HG02798 (cell line): ENCODE data around the gene R3HDM4.

Experiments used
- ATAC-seq: cut with Tn5 transposase; IDR thresholded peaks from one replicate; pipeline ENCODE4 v1.9.1; 2021; ENCODE audit warnings: mild to moderate bottlenecking; ENCODE audit not compliant: unreplicated experiment, poor library complexity

Gene R3HDM4

DNA sequence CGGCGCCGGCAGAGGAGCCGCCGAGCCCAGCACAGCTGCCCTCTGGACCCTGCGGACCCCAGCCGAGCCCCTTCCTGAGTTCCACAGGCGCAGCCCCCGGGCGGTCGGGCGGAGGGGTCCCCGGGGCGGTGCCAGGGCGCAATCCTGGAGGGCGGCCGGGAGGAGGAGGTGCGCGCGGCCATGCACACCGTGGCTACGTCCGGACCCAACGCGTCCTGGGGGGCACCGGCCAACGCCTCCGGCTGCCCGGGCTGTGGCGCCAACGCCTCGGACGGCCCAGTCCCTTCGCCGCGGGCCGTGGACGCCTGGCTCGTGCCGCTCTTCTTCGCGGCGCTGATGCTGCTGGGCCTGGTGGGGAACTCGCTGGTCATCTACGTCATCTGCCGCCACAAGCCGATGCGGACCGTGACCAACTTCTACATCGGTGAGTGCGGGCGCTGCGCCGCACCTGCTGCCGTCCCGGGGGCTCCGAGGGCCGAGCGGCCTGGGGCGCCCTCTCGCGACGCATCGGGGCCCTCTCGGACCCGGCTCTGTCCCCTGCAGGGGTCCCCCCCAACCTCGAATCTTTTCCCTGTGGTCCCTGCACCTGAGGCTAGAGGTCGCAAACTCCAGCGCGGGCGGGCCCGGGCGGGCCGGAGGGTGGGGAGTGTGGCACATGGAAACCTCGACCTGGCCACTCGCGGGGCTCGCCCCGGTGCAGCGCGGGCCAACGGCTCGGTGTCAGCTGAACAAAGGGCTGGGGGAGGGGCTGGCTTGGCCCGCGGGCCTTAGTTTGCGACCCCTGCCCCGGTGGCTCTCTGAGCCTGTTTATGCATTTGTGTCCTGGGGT lies 4.5 kb upstream of the R3HDM4 start, which contains the start of gene KISS1R:
Gene KISS1R (plus strand): TSS at position 11 of the 829 bp plus-strand sequence. CDS start 170 bp downstream, at position 181.
- no peak for ATAC-seq

DNA sequence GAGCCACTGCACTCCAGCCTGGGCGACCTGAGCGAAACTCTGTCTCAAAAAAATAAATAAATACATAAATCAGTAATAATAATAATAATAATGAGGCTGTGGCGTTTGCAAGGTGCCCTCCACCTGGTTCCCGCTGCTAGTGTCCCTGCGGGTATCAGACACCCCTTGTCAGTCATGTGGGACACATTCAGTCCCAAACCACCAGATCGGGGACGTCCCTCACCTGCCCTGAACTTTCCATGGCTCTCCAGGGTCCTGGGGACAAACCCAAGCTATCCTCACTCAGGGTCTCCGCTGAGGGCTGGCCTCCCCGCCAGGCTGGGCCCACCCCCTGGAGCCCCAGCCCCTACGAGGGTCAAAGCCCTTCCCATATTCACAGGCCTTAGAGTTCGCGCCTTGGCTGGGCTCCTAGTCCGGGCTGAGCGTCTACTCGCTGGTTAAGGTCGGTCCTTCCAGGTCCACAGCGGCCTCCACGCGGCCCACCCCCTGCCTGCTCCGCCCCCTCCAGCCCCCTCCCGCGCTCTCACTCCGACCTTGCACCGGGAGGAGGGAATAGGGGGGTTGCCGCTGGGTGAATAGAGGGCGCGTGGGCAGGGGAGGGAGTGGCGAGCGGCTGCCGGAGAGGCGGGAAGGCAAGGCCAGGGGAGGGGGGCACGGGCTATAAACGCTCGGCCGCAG lies 3.8 kb upstream of the R3HDM4 start:
- no peak for ATAC-seq

DNA sequence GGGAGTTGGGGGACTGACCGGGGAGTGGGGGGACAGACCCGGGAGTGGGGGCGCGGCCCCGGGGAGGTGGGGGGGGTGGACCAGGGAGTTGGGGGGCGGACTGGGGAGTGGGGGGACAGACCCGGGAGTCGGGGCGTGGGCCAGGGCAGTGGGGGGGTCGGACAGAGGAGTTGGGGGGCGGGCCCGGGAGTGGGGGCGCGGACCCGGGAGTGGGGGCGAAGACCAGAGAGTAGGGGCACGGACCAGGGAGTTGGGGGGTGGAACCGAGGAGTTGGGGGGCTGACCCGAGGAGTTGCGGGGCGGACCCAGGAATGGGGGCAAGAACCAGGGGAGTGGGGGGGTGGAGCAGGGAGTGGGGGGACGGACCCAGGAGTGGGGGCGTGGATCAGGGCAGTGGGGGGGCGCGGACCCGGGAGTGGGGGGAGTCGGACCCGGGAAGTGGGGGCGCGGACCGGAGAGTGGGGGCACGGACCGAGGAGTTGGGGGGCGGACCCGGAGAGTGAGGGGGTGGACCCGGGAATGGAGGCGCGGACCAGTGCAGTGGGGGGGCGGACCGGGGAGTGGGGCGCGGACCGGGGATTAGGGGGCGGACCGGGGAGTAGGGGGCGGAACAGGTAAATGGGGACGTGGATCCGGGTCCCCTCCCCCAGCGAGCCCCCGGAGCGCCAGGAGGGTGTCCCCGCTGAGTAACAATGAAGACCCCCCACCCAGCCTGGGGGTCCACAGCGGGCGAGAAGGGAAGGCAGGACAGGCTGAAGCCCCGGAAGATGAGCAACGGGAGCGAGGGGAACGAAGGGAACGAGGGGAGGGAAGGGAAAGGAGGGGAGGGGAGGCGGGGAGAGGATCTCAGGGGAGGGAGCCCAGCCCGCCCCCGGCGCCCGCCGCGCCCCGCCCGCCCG lies 589 bp downstream of the R3HDM4 start:
- no peak for ATAC-seq

DNA sequence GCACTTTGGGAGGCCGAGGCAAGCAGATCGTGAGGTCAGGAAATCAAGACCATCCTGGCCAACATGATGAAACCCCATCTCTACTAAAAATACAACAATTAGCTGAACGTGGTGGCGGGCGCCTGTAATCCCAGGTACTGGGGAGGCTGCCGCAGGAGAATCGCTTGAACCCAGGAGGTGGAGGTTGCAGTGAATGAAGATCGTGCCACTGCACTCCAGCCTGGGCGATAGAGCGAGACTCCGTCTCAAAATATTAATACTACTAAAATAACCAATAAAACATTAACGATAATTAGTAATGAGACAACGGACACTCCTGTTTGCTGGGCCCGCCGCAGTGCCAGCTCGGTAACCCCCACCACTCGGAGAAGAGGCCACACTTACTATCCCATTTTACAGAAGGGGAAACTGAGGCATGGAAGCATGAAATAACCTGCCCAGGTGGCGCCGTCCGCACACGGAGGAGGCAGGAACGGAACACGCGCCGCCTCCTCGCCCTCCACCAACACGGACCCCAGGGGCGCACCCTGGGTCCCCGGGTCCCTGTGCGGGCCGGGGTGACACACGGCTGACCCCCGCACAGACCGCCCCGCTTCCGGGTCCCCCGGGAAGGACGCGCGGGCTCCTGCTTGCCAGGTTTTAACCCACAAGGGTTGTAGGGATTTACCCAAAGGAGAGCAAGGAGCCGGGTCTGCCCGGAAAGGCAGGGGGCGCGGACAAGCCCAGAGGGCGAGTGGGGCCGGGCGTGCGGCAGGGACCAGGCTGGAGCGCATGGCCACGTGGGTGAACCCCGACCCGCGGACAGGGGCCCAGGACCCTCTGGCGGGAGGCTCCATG lies 1.6 kb downstream of the R3HDM4 start:
- no peak for ATAC-seq

DNA sequence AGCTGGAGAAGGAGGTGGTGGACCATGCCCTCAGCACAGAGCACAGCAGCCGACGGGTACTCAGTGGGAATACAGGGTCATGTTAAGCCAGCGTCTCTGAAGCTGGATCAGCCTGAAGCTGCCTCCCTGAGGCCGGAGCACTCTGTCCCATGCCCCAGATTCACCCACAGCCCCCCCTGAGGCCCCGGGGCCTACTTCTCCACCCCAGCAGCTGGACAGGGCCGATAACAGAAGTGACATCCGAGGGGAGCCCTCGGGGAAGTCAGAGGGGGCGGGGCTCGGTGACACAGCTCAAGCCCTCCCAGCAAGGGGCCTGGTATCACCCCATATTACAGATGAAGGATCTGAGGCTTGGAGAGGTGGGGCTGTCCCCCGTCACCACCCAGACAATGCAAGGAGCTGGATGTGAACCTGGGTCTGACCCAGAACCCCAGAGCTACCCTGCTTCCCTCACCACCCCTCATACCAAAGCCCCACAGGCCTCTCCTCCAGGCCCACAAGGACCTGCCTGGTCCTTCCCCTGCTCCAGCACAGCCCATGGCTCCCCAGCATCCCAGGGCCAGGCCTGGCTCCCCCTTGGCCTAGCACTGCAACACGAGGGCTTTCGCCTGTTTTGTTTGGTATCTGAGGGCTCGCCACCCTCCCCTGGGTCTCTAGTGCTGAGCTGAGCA lies 5.7 kb downstream of the R3HDM4 start:
- no peak for ATAC-seq

DNA sequence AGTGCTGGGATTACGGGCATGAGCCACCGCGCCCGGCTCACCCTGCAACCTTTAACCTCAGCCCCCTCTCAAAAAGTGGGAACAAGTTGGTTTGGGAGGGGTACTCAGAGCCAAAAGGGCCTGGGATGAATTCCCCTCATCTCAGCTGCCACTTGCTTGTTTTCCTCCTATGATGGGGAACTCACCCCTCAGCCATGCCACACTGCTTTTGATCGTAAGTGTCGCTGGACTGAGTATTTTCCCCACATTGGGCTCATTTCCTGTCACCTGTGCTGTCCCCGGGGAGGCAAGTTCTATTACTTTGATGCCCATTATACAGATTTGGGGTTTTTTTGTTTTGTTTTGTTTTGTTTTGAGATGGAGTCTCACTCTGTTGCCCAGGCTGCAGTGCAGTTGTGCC lies 6.5 kb downstream of the R3HDM4 start:
- no peak for ATAC-seq

DNA sequence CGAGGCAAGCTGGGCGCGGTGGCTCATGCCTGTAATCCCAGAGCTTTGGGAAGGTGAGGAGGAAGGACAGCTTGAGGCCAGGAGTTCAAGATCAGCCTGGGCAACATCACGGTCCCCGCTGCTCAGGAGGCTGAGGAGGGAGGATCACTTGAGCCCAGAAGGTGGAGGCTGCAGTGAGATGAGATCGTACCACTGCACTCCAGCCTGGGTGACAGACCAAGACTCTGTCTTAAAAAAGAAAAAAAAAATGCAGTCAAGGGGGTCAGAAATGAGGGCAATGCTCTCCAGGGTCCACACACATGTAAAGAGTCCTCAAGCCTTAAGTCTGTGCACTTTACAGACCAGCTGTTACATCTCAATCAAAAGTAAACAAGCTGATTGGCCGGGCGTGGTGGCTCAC lies 8.5 kb downstream of the R3HDM4 start:
- ATAC-seq: no peak

DNA sequence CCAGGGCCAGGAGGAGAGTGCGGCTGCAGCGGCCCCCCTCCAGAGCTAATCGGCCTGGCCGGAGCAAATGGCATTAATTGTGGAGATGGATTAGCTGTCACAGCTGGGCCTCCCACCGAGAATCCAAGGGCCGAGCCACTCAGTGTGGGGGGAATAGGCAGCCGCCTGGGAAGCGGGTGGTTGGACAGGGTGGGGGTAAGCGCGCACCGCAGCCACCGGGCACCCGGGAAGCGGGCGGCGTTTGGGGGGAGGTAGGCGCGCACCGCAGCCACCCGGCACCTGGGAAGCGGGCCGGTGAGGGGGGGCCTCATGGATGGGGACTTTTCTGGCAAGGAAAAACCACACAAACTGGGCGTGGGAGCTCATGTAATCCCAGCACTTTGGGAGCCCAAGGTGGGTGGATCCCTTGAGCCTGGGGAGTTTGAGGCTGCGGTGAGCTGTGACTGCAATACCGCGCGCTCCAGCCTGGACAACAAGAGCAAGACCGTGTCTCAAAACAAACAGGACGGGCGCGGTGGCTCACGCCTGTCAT lies 9.7 kb downstream of the R3HDM4 start:
- no peak for ATAC-seq

DNA sequence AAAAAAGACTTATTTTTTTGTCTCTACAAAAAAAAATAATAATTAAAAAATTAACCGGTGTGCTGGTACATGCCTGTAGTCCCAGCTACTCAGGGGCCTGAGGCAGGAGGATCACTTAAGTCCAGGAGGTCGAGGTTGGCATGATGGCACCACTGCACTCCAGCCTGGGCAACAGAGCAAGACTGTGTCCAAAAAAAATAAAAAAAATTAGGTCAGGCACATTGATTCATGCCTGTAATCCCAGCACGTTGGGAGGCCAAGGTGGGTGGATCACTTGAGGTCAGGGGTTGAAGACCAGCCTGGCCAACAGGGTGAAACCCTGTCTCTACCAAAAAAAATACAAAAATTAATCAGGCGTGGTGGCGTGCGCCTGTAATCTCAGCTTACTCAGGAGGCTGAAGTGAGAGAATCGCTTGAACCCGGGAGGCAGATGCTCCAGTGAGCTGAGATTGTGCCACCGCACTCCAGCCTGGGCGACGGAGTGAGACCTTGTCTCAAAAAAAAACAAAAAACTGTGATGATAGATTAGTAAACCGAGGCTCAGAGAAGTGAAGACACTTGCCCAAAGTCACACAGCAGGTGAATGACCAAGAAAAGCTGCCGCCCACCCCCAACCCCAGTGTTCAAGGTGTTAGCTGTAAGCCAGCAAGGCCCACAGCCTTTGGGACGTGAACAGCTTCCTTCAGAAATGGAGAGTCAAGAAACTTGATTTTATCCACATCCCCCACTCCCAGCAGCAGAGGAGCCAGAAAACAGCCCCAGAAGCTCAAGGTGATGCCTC lies 10.4 kb downstream of the R3HDM4 start:
- no peak for ATAC-seq

DNA sequence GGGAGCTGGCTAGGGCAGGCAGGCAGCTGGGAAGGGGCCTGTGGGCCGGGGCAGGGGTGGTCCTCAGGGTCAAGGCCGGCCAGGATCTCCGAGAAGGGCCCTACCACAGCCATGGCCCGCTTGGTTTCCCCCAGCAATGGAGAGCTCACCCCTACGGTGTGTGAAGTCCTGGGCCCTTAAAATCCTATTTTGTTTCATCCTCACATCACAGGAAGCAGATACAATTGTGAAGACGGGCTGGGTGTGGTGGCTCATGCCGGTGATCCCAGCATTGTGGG lies 11.0 kb downstream of the R3HDM4 start:
- no peak for ATAC-seq

DNA sequence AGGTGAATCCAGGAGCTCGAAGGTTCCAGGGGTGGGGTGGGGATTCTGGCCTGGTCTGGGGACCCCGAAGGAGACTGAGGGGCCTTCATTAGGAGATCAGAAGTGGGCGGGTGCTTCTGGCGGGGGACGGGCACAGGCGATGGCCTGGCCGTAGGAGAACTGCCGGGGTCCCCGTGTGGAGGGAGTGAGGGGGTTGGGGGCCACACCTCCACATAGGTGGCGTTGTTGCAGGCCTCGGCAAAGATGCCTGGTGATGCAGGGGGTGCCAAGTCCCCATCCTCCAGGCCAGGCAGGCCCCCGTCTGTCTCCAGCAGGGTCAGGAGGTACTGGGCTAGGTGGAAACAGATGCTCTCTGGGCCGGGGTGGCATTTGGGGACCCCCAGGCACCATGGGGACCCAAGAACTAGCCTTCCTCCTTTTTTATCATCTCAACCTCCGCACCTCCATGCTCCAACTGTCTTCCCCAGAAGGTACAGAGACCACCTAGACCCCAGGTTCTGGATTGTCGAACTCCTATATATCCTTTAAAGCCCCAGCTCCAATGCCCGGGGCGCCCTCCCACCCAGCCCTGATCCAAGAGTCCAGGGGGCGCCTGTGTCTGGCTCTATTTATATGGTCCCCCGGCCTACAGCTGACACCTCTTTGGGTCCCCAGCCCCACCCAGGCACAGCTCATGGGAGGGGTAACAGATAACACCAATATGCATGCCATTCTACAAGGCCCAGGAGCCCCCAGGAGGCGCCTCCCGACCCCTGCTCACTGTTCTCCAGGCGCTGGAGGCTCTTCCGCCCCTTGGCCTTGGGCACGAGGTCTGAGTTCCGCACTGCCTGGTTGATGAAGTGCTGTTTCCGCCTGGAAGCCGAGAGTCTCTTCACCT lies 11.6 kb downstream of the R3HDM4 start:
- no peak for ATAC-seq

DNA sequence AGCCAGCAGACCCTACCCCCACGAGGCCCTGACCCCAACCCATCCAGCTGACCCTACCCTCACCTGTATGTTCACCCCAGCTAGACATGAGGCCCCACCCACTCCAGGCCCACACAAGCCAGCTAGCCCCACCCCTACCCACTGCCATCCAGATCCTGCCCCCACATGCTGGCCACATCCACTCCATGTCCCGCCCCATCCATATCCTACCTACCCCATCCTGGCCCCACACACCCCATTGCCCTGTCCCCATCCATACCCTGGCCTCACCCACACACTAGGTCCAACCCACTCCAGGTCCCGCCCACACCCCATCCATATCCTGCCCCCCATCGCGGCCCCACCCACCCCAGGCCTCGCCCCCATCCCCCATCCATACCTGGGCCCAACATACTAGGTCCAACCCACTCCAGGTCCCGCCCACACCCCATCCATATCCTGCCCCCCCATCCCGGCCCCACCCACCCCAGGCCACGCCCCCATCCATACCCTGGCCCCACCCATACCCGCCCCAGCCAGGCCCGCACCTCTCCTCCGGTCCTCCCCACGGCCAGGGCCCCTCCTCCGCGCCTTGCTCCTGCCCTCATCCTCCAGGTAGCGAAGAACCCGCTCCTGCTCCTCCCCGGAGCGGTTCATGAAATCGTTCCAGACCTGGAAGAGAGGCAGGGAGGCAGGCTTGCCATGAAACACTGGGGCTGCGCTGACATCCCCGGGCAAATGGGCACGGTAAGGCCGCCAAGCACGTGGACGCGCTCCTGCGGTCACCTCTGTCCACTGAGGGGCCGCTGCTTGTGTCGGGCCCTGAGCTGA lies 12.5 kb downstream of the R3HDM4 start:
- ATAC-seq: no peak

DNA sequence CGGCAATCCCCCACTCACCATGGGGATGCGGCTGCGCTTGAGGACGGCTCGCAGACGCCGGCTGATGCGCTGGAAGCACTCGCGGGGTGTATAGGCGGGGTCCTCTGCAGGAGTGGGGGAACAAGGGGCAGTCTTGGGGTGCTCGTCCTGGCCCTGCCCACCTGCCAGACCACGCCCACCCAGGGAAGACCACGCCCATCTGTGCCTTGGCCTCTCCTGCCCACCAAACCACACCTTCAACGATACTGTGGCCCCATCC lies 13.0 kb downstream of the R3HDM4 start:
- ATAC-seq: no peak

DNA sequence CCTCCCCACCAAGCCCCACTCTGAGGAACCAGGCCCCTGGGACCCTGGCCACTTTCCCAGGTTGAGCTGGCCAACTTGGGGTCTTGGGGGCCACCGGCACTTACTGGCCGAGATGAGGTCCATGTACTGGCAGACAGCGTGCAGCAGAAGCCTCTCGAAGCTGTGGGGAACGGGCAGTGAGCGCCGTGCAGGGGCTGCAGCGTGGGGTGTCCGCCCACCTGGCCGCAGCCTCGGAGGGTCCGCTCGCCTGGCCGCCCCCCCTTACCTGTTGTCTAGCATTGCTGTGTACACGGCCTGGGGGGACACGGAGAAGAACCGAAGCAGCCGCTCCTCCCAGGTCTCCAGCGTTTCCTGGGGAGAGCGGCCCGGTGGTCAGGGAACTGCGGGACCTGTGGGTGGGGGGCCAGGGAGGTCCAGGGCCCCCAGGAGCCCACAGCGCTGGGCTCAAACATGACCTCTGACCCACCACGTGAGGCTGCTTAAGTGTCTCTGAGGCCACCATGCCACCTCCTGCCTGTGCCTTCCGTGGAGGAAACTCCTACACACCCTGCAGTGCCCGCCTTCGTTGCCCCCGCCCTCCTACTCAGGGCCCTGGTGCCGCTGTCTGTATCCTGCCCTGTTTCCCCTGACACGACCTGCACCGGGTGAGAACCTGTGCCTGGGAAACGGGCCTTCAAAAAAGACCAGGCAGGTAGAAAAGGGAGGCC lies 13.5 kb downstream of the R3HDM4 start:
- no peak for ATAC-seq

DNA sequence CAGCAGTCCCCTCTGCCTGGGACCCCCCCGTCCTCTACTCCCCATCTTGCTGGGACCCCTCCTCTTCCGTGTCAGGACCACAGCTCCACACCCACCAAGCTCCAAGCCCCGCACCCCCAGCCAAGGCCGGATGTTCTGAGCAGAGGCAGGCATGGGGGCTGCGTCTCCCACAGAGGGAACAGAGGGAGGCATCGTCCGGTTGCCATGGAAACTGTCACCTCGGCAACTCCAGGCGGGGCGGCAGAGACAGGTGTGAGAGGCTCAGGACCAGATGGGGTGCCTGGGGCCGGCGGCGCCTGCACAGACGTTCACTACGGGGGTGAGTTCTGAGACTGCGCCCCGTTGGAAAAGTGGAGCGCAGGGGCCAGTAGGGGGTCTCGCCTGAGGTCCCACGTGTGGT lies 14.4 kb downstream of the R3HDM4 start:
- no peak for ATAC-seq

DNA sequence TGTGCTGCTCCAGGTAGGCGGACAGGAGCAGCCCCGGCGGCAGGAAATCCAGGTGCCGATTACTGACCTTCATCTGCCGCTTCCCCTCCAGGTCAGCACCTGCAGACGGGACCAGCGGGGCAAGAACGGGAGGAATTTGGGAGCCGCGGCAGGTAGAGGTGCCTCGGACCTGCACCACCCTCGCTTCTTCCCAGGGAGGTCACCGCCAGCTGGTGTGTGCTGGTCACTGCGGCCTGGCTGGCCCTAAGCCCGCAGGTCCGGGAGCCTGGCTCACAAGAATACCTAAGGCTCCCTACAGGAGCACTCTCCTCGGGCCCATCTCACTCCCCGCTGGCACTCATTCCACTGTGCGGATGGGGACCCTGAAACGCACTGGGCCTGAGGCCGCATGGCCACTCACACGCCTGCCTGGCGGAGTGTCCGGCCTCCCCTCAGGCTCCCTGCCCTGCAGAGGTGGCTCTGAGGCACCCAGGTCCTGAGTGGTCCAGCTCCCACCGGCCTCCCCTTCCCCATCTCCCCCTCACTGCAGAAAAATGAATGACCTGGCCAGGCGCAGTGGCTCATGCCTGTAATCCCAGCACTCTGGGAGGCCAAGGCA lies 15.5 kb downstream of the R3HDM4 start:
- ATAC-seq: no peak
